NCI-H2107 (cell line): ENCODE results near the gene LIMS1.
"Not testable (repeated sequence)": the region's sequence is repeated elsewhere in the genome, so short reads cannot be mapped to it uniquely, and the experiment has no call there.

Source experiments
- DNase-seq: peaks from one replicate; lab custom pipeline; 2025; lab: John Stamatoyannopoulos, UW

The LIMS1 gene, protein sequence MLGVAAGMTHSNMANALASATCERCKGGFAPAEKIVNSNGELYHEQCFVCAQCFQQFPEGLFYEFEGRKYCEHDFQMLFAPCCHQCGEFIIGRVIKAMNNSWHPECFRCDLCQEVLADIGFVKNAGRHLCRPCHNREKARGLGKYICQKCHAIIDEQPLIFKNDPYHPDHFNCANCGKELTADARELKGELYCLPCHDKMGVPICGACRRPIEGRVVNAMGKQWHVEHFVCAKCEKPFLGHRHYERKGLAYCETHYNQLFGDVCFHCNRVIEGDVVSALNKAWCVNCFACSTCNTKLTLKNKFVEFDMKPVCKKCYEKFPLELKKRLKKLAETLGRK

GRCh38 chr2:108533832-108534583, at the start of gene LIMS1:
Gene LIMS1 (plus strand): TSS chr2:108534470. CDS start chr2:108534563, 93 bp downstream.
- DNase-seq: peak; percentile 62

DNA sequence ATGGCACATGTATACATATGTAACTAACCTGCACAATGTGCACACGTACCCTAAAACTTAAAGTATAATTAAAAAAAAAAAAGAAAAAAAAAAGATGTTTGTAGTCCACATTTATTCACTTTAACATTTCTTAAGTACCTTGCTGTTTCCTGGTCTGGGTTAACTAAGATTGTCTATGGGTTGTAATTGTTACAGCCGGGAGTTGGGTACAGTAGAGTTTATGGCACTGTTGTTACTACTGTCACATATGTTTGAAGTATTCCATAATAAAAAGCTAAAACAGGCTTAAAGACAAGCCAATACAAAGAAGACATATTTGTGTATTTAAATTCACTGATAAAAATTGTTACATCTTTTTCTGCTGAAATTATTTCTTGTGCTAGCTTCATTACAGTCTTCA, 49.0 kb upstream of the LIMS1 start:
- no peak for DNase-seq

DNA sequence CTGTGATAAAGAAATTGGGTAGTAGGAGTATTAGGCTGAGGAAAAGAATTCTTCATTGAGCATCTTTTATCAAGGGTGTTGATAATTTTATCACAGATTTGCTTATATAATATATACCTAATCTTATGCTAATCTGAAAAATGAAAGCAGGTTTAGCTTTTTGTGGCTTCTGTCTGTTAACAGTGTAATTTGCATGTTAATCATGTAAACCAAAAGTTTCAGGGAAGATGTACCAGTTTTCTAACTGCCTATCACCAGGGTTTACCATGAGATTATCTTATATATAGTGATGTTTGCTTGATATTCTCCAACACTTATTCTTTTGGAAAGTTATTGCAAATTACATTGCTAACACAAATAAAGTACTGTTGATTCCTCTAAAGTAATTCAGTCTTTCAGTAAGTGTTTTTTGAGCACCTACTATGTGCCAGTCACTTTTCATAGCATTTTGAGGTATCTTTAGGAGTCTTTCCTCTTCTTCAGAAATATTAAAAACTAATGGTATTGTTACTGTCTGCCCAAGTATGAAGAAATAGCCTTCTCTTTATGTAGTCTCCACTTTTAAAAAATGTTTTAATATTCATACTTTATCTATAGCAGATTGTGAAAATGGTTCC, 43.7 kb upstream of the LIMS1 start:
- no peak for DNase-seq

GRCh38 chr2:108491848-108492247, 42.4 kb upstream of the LIMS1 start:
- no peak for DNase-seq

DNA sequence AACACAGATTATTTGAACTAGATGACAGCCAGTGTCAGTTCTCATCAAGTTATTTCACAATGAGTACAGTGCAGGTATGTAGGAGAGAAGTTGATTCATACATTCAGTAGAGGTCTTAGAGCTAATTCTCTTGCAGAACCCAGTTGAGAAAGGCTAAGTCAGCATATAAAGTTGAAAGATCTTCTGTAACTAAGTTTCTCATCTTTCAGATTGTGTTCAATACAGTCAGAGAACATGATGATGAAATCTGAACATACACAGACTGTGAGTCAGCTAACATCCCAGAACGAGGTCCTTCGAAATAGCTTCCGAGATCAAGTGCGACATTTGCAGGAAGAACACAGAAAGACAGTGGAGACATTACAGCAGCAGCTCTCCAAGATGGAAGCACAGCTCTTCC, 41.9 kb upstream of the LIMS1 start:
- DNase-seq: no peak

DNA sequence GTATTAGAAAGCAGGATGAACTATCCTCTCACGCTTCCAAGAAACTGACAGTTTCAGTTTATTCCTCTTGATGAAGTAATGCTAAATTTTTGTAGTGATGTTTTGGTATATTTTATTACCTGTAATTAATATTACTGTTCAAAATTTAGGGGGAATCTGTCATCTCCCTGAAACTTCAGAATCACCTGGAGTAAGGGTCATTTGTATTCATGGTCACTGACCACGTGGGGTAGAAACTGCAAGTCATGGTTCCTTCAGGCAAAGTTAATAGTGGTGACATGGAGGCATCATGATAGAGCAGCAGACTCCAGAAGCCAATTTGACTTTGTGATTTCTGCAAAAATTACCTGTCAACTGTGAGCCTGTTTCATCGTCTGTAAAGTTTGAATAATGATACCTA, 38.1 kb upstream of the LIMS1 start:
- not testable (repeated sequence) for DNase-seq

- not testable (repeated sequence) for DNase-seq
Measured at GRCh38 chr2:108507620-108508019, 26.6 kb upstream of the LIMS1 start.

DNA sequence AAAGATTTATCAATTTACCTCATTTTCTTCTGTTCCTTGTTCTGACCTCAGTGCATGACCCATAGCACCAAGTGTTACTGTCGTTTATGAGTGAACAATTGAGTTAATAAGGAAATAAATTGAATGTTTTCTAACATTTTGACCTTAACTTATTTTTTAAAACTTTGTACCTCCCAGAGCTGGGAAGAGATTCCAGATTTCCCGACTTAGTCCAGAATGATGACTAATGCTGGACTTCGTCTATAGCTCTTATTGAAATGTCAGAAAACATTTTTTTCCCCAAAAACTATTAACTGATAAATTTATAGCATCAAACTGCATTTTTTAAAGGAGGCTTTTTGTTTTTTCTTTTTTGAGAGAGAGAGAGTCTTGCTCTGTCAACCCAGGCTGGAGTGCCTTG, 21.8 kb upstream of the LIMS1 start:
- not testable (repeated sequence) for DNase-seq

DNA sequence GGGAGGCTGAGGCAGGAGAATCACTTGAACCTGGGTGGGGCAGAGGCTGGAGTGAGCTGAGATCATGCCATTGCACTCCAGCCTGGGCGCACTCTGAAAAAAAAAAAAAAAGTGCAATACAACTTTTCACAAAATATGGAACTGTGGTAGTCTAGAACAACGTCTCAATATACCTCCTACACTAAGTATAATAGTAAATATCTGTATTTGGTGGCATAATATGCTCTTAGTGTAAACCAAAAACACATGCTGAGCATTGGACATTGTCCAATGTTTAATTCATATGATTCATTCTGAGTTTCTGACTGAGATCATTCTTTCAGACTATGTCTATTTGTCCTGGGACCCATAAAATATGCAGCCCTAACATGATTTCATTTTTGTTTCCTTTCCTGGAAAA, 19.8 kb upstream of the LIMS1 start:
- DNase-seq: not testable (repeated sequence)

GRCh38 chr2:108524688-108525087, 9.6 kb upstream of the LIMS1 start:
- DNase-seq: not testable (repeated sequence)

DNA sequence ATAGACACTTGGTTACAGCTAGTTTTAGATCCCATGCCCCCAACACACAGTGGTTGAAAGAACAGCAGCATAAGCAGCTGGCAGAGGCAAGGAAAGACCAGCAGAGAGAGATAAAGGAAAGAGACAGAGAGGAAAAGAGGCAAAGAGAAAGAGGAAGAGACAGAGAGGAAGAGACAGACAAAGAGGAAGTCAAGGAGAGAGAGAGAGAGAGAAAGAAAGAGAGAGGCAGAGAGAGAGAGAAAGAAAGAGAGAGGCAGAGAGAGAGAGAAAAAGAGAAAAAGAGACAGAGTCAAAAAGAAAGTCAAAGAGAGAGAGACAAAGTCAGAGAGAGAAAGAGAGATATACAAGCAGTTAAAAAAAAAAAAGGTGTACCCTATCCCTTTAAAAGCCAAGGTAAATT, 9.0 kb upstream of the LIMS1 start:
- DNase-seq: not testable (repeated sequence)

- no peak for DNase-seq
Measured at GRCh38 chr2:108531674-108532055, 2.6 kb upstream of the LIMS1 start.

DNA sequence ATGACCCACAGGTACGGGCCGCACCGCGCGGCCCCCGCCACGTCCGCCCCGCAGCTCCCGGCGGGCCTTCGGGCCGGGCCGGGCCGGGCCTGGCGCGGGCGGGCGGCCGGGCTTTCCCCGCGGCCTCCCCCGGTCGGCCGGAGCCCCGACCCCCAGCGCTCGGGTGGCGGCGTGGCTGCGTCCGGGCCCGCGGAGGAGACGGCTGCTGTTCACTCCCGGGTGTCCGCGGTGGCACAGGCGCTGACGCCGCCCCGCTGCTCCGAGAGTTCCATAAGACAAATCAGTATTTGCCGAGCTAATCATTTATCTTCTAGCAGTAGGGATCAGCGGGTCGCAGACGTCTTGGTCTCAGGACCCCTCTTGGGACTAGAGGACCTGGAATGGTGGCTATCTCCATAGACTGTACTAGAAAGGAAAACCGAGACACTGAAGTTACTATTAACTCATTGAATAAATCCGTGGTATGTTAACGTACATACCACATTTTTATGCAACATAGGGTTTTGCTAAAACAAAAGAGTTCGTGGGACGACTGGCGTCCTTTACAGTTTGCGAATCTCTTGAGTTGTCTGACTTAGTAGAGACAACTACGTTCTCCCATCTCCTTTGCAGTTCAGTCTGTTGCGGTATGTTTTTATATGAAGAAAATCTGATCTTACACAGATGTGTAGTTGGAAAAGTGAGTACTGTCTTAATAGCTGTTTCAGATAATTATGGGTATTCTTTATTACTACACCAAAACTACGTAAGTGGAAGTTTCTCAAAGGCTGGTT, 500 bp downstream of the LIMS1 start:
- no peak for DNase-seq

DNA sequence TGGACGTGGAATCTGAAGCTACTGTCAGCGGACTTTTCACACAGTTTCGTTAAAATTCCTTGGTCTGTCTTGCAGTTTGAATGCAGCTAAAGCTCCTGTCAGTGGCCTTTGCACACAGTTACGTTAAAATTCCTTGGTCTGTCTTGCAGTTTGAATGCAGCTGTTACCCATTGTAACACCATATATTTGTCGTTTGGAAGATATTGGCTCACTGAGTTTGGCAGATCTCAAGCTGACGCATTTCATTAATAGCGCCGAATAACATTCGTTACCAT, 1.0 kb downstream of the LIMS1 start:
- DNase-seq: no peak

- no peak for DNase-seq
Measured at GRCh38 chr2:108536133-108536780, 2.0 kb downstream of the LIMS1 start.

DNA sequence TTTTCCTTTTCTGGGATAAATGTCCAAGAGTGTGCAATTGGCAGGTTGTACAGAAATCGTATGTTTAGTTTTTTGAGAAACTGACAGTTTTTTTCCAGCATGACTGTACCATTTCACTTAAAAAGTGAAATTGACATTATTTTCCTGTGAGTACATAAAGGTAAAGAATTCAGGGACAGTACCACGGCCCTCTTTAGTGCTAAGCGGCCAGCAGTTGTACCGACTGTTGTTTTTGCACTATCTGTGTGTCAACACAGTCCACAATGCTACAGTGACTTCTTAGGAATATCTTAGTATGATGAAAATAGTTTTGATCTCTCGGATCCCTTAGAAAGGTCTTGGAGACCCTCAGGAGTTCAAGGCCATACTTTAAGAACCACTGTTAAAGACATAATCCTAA, 2.6 kb downstream of the LIMS1 start:
- DNase-seq: no peak

DNA sequence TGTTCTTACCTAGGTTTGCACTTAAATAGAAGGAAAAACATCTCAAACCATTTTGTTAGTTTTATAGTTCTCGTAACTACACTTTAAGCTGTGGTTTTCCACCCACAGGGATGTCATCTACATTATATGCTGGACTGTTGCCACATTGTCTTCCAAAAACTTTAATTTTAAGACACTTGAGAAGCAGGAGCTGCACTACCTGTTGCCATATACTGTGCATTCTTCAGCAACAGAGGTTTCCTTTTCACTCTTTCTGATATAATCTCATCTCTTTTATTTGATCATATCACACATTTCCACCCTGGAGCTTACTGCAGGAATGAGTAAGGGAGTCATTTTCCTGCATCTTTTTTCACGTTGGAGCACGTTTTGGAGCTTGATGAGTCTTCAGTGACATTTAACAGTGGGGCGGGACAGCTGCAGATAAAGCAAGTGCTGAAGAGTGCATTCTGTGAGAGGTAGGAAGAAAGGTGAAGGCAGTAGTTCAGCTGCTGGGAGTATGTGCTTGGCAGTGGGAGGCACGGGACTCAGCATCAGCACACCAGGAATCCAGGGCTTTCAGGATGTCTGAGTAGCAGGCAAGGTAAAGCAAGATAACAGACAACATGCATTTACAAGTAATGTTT, 3.8 kb downstream of the LIMS1 start:
- no peak for DNase-seq

GRCh38 chr2:108541451-108541850, 7.2 kb downstream of the LIMS1 start:
- DNase-seq: no peak

GRCh38 chr2:108542071-108542470, 7.8 kb downstream of the LIMS1 start:
- no peak for DNase-seq

- DNase-seq: no peak
Measured at GRCh38 chr2:108547606-108548005, 13.3 kb downstream of the LIMS1 start.

DNA sequence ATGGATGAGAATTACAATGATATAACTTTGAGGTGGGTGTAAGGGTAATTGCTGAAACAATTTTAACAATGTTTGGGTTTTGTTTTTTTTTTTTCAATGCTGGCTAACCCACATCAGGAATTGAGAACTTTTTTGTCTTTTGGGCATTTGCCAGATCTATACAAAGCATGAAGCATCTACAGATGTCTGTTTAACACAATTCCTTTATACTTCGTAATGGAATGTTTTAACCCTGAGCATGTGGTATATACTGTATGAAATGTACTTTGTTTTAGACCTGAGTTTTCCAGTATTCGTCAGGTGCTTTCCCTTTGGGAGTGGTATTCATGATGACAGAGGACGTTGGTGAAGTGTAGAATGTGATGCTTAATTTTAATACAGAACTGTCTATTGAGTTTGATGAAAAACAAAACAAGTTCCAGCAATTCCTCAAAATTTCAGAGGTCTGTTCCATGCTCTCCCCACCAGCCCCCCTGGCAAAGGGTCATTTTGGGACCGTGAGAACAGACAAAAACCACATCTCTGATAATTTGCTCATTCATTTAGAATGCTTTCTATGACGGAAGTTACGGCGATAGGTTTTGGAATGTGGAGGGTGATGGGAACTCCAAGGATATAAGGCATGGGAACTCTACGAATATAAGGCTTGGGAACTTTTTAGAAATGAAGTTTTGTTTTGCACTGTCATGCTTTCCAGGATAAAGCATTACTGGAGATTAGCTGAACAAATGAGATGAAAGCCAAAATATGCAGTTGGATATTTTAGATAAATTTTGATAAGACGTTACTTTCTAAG, 14.1 kb downstream of the LIMS1 start:
- no peak for DNase-seq
